HCT116 (cell line): ENCODE measurements around the gene GPR84. TPM values are rescaled to one million over a fixed set of nuclear protein-coding genes. Genes with fewer than 3 reads are reported as not detected.

Source experiments
- ATAC-seq: fragments of 200-7000 bp; cut with Tn5 transposase; 2 replicates; pipeline ENCODE4 v1.9.1; 2020; ENCODE audit warnings: mild to moderate bottlenecking, moderate library complexity
- BruUV-seq: library from RNA; stranded (reverse); fragments of 400-500 nt; replicated peaks from 2 replicates; lab custom pipeline; 2021; lab: Mats Ljungman, UMichigan
- CTCF ChIA-PET: fragments of 300-600 bp; sonication (Branson Sonifier 250); formaldehyde crosslinking; loops from one replicate; lab custom pipeline; 2021; ENCODE audit warnings: antibody characterized with exemption; lab: Charles Lee
- POLR2A ChIA-PET: fragments of 300-600, 350-600 bp; sonication (Branson Sonifier 250); formaldehyde crosslinking; loops from one replicate; lab custom pipeline; 2021; ENCODE audit warnings: antibody characterized with exemption; lab: Charles Lee
- RAD21 ChIA-PET, 2 experiments: fragments of 300-600 bp; sonication (Branson Sonifier 250); formaldehyde crosslinking; loops; one replicate each; lab custom pipeline; 2023; ENCODE audit warnings: low total read pairs in 2 of 2; ENCODE audit not compliant: uncharacterized antibody in 2 of 2, unreplicated experiment in 2 of 2, low non-redundant PET in 1 of 2; lab: Charles Lee
- DNase-seq: peaks from one replicate; pipeline ENCODE4 v3.0.0-alpha.2; 2010; ENCODE audit warnings: low read depth, low spot score
- H2AFZ ChIP-seq: fragments of 200-600 bp; shearing (Covaris generic), sonication (generic); 2 replicates; pipeline ENCODE4 v1.6.1; 2017; ENCODE audit warnings: low read depth, mixed run types, mixed read lengths, antibody characterized with exemption, low read length; ENCODE audit not compliant: poor library complexity, severe bottlenecking
- H3K27ac ChIP-seq: 2 replicates; pipeline ENCODE4 v1.5.1; 2012; ENCODE audit warnings: low read depth, low read length
- H3K27me3 ChIP-seq: fragments of 200-600 bp; sonication (generic); 2 replicates; pipeline ENCODE4 v1.6.1; 2016; ENCODE audit warnings: mixed run types, low read length, mixed read lengths; ENCODE audit not compliant: insufficient read depth
- H3K36me3 ChIP-seq, 2 experiments: fragments of 200-500 bp in 1 of 2; fragments of 200-600 bp in 1 of 2; sonication (Bioruptor generic) in 1 of 2; sonication (generic) in 1 of 2; 2 replicates each; pipeline versions ENCODE4 v1.5.1 to v1.6.1; 2014 to 2016; ENCODE audit warnings: low read length in 2 of 2, inconsistent platforms in 1 of 2, mixed read lengths in 1 of 2, mixed run types in 1 of 2; ENCODE audit not compliant: insufficient read depth in 2 of 2, control insufficient read depth in 1 of 2
- H3K4me1 ChIP-seq, 2 experiments: fragments of 200-600 bp in 1 of 2; sonication (generic) in 1 of 2; 2 replicates each; pipeline versions ENCODE4 v1.5.1 to v1.6.1; 2012 to 2017; ENCODE audit warnings: low read length in 2 of 2, inconsistent platforms in 1 of 2, mild to moderate bottlenecking in 1 of 2, mixed read lengths in 1 of 2, mixed run types in 1 of 2, moderate library complexity in 1 of 2; ENCODE audit not compliant: insufficient read depth in 2 of 2, control insufficient read depth in 1 of 2
- H3K4me2 ChIP-seq: fragments of 200-600 bp; sonication (generic); 2 replicates; pipeline ENCODE4 v1.6.1; 2017; ENCODE audit warnings: mixed run types, low read length, mixed read lengths
- H3K4me3 ChIP-seq, 2 experiments: fragments of 200-600 bp in 1 of 2; sonication (generic) in 1 of 2; replicated peaks in 1 of 2; 2 replicates each; pipeline ENCODE4 v1.5.1; 2011 to 2016; ENCODE audit warnings: low read length in 2 of 2, control low read depth in 1 of 2, low read depth in 1 of 2, mild to moderate bottlenecking in 1 of 2, mixed read lengths in 1 of 2, mixed run types in 1 of 2
- H3K79me2 ChIP-seq: fragments of 200-600 bp; sonication (generic); 2 replicates; pipeline ENCODE4 v1.6.1; 2017; ENCODE audit warnings: mild to moderate bottlenecking, mixed run types, low read length, moderate library complexity, mixed read lengths; ENCODE audit not compliant: insufficient read depth
- H3K9ac ChIP-seq: fragments of 200-600 bp; sonication (generic); 2 replicates; pipeline ENCODE4 v1.6.1; 2016; ENCODE audit warnings: low read length, mixed read lengths
- H3K9me2 ChIP-seq: fragments of 200-600 bp; sonication (generic), shearing (Covaris generic); 2 replicates; pipeline ENCODE4 v1.6.1; 2017; ENCODE audit warnings: mixed run types, mild to moderate bottlenecking, moderate library complexity; ENCODE audit not compliant: insufficient read depth
- H3K9me3 ChIP-seq, 2 experiments: fragments of 200-500 bp in 1 of 2; fragments of 200-600 bp in 1 of 2; sonication (Bioruptor generic) in 1 of 2; sonication (generic) in 1 of 2; 2 replicates each; pipeline ENCODE4 v1.6.1; 2014 to 2017; ENCODE audit warnings: low read length in 2 of 2, mixed read lengths in 2 of 2, inconsistent platforms in 1 of 2, low read depth in 1 of 2, mild to moderate bottlenecking in 1 of 2, mixed run types in 1 of 2, moderate library complexity in 1 of 2; ENCODE audit not compliant: control insufficient read depth in 1 of 2, insufficient read depth in 1 of 2
- H4K20me1 ChIP-seq: fragments of 200-600 bp; sonication (generic), shearing (Covaris generic); 2 replicates; pipeline ENCODE4 v1.6.1; 2017; ENCODE audit warnings: mixed run types, mild to moderate bottlenecking, moderate library complexity; ENCODE audit not compliant: insufficient read depth
- CBX3 ChIP-seq: IDR thresholded peaks from 2 replicates; pipeline ENCODE4 v1.6.1; 2012; ENCODE audit warnings: low read depth
- CEBPB ChIP-seq: IDR thresholded peaks from 2 replicates; pipeline ENCODE4 v1.6.1; 2012; ENCODE audit warnings: low read depth
- EGR1 ChIP-seq: IDR thresholded peaks from 2 replicates; pipeline ENCODE4 v1.6.1; 2012; ENCODE audit warnings: low read depth
- ELF1 ChIP-seq: IDR thresholded peaks from 2 replicates; pipeline ENCODE4 v1.6.1; 2012; ENCODE audit warnings: low read depth, borderline replicate concordance
- FOSL1 ChIP-seq: IDR thresholded peaks from 2 replicates; pipeline ENCODE4 v1.6.1; 2012; ENCODE audit warnings: low read depth
- JUND ChIP-seq: IDR thresholded peaks from 2 replicates; pipeline ENCODE4 v1.6.1; 2012
- POLR2A ChIP-seq: IDR thresholded peaks from 2 replicates; pipeline ENCODE4 v1.7.0; 2011; ENCODE audit warnings: borderline replicate concordance; ENCODE audit not compliant: insufficient read depth, insufficient read length; ENCODE audit errors: extremely low read depth
- POLR2AphosphoS5 ChIP-seq: IDR thresholded peaks from 2 replicates; pipeline ENCODE4 v1.6.1; 2011; ENCODE audit warnings: mild to moderate bottlenecking, low read depth, low read length, moderate library complexity
- RAD21 ChIP-seq: IDR thresholded peaks from 2 replicates; pipeline ENCODE4 v1.6.1; 2012; ENCODE audit warnings: low read depth, mild to moderate bottlenecking
- SIN3A ChIP-seq: IDR thresholded peaks from 2 replicates; pipeline ENCODE4 v1.6.1; 2012; ENCODE audit warnings: low read depth
- TCF7L2 ChIP-seq: IDR thresholded peaks from 2 replicates; pipeline ENCODE4 v1.7.0; 2011; ENCODE audit warnings: borderline replicate concordance, inconsistent platforms; ENCODE audit not compliant: insufficient read depth, insufficient read length; ENCODE audit errors: extremely low read depth
- YY1 ChIP-seq: IDR thresholded peaks from 2 replicates; pipeline ENCODE4 v1.6.1; 2011; ENCODE audit warnings: low read length, low read depth, moderate library complexity, mild to moderate bottlenecking; ENCODE audit not compliant: insufficient replicate concordance; ENCODE audit errors: extremely low read depth
- ZFX ChIP-seq: fragments of 450-650 bp; IDR thresholded peaks from 2 replicates; pipeline ENCODE4 v1.6.1; 2017
- intact Hi-C: fragments of 100-400 bp; cut with micrococcal nuclease; formaldehyde crosslinking; loops from 2 replicates; pipeline ENCODE4 v1.10.0; 2022
- total RNA-seq: library from RNA; stranded (reverse); gene quantifications from one replicate; pipeline ENCODE4 v1.2.1, GENCODE V29; 2021; ENCODE audit not compliant: unreplicated experiment
- TF ChIP-seq, protein P1 (sequence below): IDR thresholded peaks from 2 replicates; pipeline ENCODE4 v1.6.1; 2012
- TF ChIP-seq, protein P2 (sequence below): IDR thresholded peaks from 2 replicates; pipeline ENCODE4 v1.6.1; 2012; ENCODE audit warnings: low read depth

Gene GPR84
- total RNA-seq, 1 experiment from 2014 or later = not detected

DNA sequence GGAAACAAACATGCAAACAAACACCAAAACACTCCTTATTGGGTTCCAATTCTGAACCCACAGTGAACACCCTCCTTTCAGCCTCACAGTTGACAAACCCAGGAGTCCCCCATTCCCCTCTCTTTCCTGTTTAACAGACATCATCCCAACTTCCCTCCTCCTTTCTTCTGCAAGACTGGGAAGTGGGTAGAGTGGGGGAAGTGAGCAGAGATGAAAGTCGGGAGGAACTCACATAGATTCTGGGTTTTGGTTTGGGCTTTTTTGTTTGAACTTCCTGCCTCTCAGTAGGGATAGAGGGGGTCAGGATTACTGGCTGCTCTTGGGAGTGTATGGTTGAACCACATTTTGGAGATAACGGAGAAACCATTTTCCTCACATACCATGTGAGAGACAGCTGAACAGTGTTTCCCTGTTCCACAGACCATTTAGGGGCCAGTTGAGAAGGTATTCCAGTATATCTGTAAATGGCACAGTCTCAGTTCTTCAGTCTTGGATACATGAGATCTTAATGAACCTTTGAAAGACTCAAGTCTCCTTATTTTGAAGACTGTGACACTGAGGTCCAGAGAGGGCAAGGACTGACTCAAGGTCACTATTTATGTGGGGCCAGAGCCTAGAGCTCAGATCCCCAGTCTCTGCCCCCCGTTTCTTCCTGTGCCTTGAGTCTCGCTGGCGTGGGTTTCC is 3.9 kb upstream of the GPR84 start:
- no peak overlapping the region for H3K27ac ChIP-seq
- H3K9me2 ChIP-seq = no peaks in the 10 kb centered on the region
- H3K4me3 ChIP-seq = no peak overlapping the region
- H4K20me1 ChIP-seq = no peaks in the 10 kb centered on the region
- no peaks in the 10 kb centered on the region for H3K79me2 ChIP-seq
- intact Hi-C loops = no loop called here
- RAD21 ChIA-PET = interaction anchor here (0.6 to 1.6 kb wide), 6 partner anchors 11 to 81 kb away, joined by 3 to 7 read pairs (median 4); partner anchors contain the start of gene ITGA5 (in 1 of the 2)
- H3K27me3 ChIP-seq = no peaks in the 10 kb centered on the region
- CTCF ChIA-PET = interaction anchor here (1.0 to 2.2 kb wide), 13 partner anchors 9 to 362 kb away, joined by 3 to 29 read pairs (median 4); partner anchors contain the start of genes CBX5 and HNRNPA1
- H3K9me3 ChIP-seq = no peaks in the 10 kb centered on the region
- peak overlapping the region; percentile 53 for H3K4me2 ChIP-seq
- H3K36me3 ChIP-seq = no peaks in the 10 kb centered on the region
- POLR2A ChIA-PET = interaction anchor here (0.8 kb wide), 1 partner anchor 104 kb away, joined by 3 read pairs; no protein-coding TSS in a partner anchor
- H3K4me1 ChIP-seq = peaks cover 22 to 50% of the 10 kb centered on the region in 2 experiments
- H2AFZ ChIP-seq = no peak overlapping the region
- no TSS peak for BruUV-seq
- peak overlapping the region; percentile 29 for H3K9ac ChIP-seq
- DNase-seq (no peak), ATAC-seq (peak; percentile 15)
- no peak for TF ChIP-seq FOSL1
- TF ChIP-seq, protein P1, sequence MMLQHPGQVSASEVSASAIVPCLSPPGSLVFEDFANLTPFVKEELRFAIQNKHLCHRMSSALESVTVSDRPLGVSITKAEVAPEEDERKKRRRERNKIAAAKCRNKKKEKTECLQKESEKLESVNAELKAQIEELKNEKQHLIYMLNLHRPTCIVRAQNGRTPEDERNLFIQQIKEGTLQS = no peak
- no peak for TF ChIP-seq YY1
- no peak for TF ChIP-seq TCF7L2
- TF ChIP-seq JUND = no peak
- TF ChIP-seq SIN3A = no peak
- no peak for TF ChIP-seq CBX3
- TF ChIP-seq CEBPB = no peak
- TF ChIP-seq EGR1 = no peak

GRCh38 chr12:54363618-54364017 is 668 bp downstream of the GPR84 start:
- ChIA-PET CTCF (interaction anchor here (0.9 to 2.0 kb wide), 3 partner anchors 16 to 143 kb away, joined by 3 to 6 read pairs (median 5); no protein-coding TSS in a partner anchor), POLR2A (interaction anchor here (1.0 kb wide), 1 partner anchor 84 kb away, joined by 3 read pairs; the partner anchor contains the start of genes CBX5 and HNRNPA1), RAD21 (no interaction called here)
- BruUV-seq = no TSS peak
- intact Hi-C loops = loop anchor here (5.0 kb wide), 1 partner anchor 36 kb away; the partner anchor contains the start of gene COPZ1
- Histone ChIP-seq H3K9me2 (no peaks in the 10 kb centered on the region), H3K27me3 (no peaks in the 10 kb centered on the region), H3K9me3 (no peaks in the 10 kb centered on the region), H2AFZ (no peak overlapping the region), H3K4me3 (no peak overlapping the region), H4K20me1 (no peaks in the 10 kb centered on the region), H3K79me2 (no peaks in the 10 kb centered on the region), H3K4me2 (no peak overlapping the region), H3K4me1 (peaks cover 14 to 27% of the 10 kb centered on the region in 2 experiments; a peak in 3 of 4 replicates), H3K9ac (no peak overlapping the region), H3K36me3 (no peaks in the 10 kb centered on the region), H3K27ac (no peak overlapping the region)
- no peak for TF ChIP-seq POLR2AphosphoS5
- TF ChIP-seq, protein P2, sequence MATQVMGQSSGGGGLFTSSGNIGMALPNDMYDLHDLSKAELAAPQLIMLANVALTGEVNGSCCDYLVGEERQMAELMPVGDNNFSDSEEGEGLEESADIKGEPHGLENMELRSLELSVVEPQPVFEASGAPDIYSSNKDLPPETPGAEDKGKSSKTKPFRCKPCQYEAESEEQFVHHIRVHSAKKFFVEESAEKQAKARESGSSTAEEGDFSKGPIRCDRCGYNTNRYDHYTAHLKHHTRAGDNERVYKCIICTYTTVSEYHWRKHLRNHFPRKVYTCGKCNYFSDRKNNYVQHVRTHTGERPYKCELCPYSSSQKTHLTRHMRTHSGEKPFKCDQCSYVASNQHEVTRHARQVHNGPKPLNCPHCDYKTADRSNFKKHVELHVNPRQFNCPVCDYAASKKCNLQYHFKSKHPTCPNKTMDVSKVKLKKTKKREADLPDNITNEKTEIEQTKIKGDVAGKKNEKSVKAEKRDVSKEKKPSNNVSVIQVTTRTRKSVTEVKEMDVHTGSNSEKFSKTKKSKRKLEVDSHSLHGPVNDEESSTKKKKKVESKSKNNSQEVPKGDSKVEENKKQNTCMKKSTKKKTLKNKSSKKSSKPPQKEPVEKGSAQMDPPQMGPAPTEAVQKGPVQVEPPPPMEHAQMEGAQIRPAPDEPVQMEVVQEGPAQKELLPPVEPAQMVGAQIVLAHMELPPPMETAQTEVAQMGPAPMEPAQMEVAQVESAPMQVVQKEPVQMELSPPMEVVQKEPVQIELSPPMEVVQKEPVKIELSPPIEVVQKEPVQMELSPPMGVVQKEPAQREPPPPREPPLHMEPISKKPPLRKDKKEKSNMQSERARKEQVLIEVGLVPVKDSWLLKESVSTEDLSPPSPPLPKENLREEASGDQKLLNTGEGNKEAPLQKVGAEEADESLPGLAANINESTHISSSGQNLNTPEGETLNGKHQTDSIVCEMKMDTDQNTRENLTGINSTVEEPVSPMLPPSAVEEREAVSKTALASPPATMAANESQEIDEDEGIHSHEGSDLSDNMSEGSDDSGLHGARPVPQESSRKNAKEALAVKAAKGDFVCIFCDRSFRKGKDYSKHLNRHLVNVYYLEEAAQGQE = no peak
- TF ChIP-seq SIN3A = no peak
- TF ChIP-seq ZFX = no peak
- TF ChIP-seq EGR1 = no peak
- TF ChIP-seq RAD21 = no peak
- TF ChIP-seq ELF1 = no peak
- no peak for TF ChIP-seq CEBPB
- no peak for TF ChIP-seq YY1
- TF ChIP-seq POLR2A = no peak
- TF ChIP-seq FOSL1 = no peak
- DNase-seq (no peak), ATAC-seq (no peak)
